DND-41 (cell line): ENCODE measurements around the gene RTP2.

Experiments
- EZH2 ChIP-seq: IDR thresholded peaks from 3 replicates; pipeline ENCODE4 v1.6.1; 2012; ENCODE audit warnings: borderline replicate concordance, low read depth, mild to moderate bottlenecking, moderate library complexity, low read length, inconsistent platforms; ENCODE audit not compliant: severe bottlenecking
- TF ChIP-seq, protein P1 (sequence below): IDR thresholded peaks from 2 replicates; pipeline ENCODE4 v1.5.1; 2012; ENCODE audit warnings: borderline replicate concordance, low read length, moderate library complexity, mild to moderate bottlenecking; ENCODE audit not compliant: poor library complexity, severe bottlenecking; ENCODE audit errors: extremely low read depth

DNA sequence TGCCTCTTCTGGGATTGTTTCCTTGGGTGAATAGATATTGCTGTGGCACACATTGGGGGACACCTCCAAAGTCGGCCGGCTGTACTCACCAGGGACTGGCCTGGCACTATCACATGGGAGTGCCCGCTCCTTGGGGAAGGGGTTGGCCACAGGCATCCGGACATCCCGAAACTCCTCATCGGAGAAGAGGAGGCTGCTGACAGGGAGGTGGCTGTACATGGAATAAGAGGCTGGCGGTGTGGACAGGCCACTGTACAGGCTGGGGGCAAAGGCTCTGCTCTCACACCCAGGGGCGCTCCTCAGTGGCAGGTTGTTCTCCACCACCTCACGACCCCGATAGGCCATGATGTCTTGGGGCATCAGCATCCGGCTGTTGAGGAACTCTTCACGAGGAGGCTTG is 27.2 kb upstream of the RTP2 start:
- TF ChIP-seq, protein P1, sequence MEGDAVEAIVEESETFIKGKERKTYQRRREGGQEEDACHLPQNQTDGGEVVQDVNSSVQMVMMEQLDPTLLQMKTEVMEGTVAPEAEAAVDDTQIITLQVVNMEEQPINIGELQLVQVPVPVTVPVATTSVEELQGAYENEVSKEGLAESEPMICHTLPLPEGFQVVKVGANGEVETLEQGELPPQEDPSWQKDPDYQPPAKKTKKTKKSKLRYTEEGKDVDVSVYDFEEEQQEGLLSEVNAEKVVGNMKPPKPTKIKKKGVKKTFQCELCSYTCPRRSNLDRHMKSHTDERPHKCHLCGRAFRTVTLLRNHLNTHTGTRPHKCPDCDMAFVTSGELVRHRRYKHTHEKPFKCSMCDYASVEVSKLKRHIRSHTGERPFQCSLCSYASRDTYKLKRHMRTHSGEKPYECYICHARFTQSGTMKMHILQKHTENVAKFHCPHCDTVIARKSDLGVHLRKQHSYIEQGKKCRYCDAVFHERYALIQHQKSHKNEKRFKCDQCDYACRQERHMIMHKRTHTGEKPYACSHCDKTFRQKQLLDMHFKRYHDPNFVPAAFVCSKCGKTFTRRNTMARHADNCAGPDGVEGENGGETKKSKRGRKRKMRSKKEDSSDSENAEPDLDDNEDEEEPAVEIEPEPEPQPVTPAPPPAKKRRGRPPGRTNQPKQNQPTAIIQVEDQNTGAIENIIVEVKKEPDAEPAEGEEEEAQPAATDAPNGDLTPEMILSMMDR = no peak
- TF ChIP-seq EZH2 = no peak
